HEK293 (cell line): ENCODE results near the gene TIMM9.

Source experiments
- HOXC10 ChIP-seq: sonication (generic); formaldehyde crosslinking; IDR thresholded peaks from 2 replicates; pipeline ENCODE4 v1.8.1; 2023; ENCODE audit warnings: mild to moderate bottlenecking, missing genetic modification reagents
- PRDM1 ChIP-seq: fragments of 450-650 bp; formaldehyde crosslinking; IDR thresholded peaks from 2 replicates; pipeline ENCODE4; 2016; ENCODE audit warnings: missing biosample characterization, missing genetic modification characterization
- PRDM2 ChIP-seq: fragments of 450-650 bp; formaldehyde crosslinking; IDR thresholded peaks from 2 replicates; pipeline ENCODE4 v1.5.1; 2016; ENCODE audit warnings: missing biosample characterization, missing genetic modification characterization, borderline replicate concordance
- SP2 ChIP-seq: fragments of 450-650 bp; formaldehyde crosslinking; IDR thresholded peaks from 2 replicates; pipeline ENCODE4 v1.5.1; 2016; ENCODE audit warnings: missing biosample characterization, missing genetic modification characterization
- SP7 ChIP-seq: fragments of 450-650 bp; formaldehyde crosslinking; IDR thresholded peaks from 2 replicates; pipeline ENCODE4 v1.5.1; 2016; ENCODE audit warnings: missing biosample characterization, missing genetic modification characterization
- WT1 ChIP-seq: fragments of 450-650 bp; formaldehyde crosslinking; IDR thresholded peaks from 2 replicates; pipeline ENCODE4 v1.5.1; 2016; ENCODE audit warnings: missing biosample characterization, missing genetic modification characterization
- YY1 ChIP-seq: fragments of 450-650 bp; formaldehyde crosslinking; IDR thresholded peaks from 2 replicates; pipeline ENCODE4 v1.5.1; 2018; ENCODE audit warnings: missing biosample characterization, missing genetic modification characterization
- ZBTB21 ChIP-seq: fragments of 450-650 bp; formaldehyde crosslinking; IDR thresholded peaks from 2 replicates; pipeline ENCODE4 v1.5.1; 2017; ENCODE audit warnings: missing biosample characterization, missing genetic modification characterization
- ZBTB7A ChIP-seq: fragments of 450-650 bp; formaldehyde crosslinking; IDR thresholded peaks from 2 replicates; pipeline ENCODE4 v1.5.1; 2016; ENCODE audit warnings: low read depth, missing biosample characterization, missing genetic modification characterization
- ZNF114 ChIP-seq: fragments of 450-650 bp; formaldehyde crosslinking; IDR thresholded peaks from 2 replicates; pipeline ENCODE4 v1.5.0; 2017; ENCODE audit warnings: missing biosample characterization, missing genetic modification characterization
- ZNF132 ChIP-seq: fragments of 450-650 bp; formaldehyde crosslinking; IDR thresholded peaks from 2 replicates; pipeline ENCODE4 v1.5.1; 2017; ENCODE audit warnings: missing biosample characterization, missing genetic modification characterization, borderline replicate concordance
- ZNF23 ChIP-seq: fragments of 450-650 bp; formaldehyde crosslinking; IDR thresholded peaks from 2 replicates; pipeline ENCODE4 v1.5.1; 2016; ENCODE audit warnings: missing biosample characterization, missing genetic modification characterization, borderline replicate concordance
- ZNF362 ChIP-seq: fragments of 450-650 bp; formaldehyde crosslinking; IDR thresholded peaks from 2 replicates; pipeline ENCODE4 v1.5.1; 2016; ENCODE audit warnings: missing biosample characterization, missing genetic modification characterization
- ZNF518A ChIP-seq: fragments of 450-650 bp; formaldehyde crosslinking; conservative IDR thresholded peaks from 2 replicates; pipeline ENCODE4 v1.5.1; 2016; ENCODE audit warnings: low read depth, missing biosample characterization, missing genetic modification characterization
- ZNF560 ChIP-seq: fragments of 450-650 bp; formaldehyde crosslinking; IDR thresholded peaks from 2 replicates; pipeline ENCODE4 v1.5.1; 2017; ENCODE audit warnings: missing biosample characterization, missing genetic modification characterization, borderline replicate concordance
- ZNF626 ChIP-seq: fragments of 450-650 bp; sonication (Bioruptor Pico); formaldehyde crosslinking; IDR thresholded peaks from 2 replicates; pipeline ENCODE4 v1.5.1; 2018; ENCODE audit warnings: missing biosample characterization, missing genetic modification characterization, inconsistent platforms
- ZNF670 ChIP-seq: fragments of 450-650 bp; formaldehyde crosslinking; IDR thresholded peaks from 2 replicates; pipeline ENCODE4 v1.5.1; 2016; ENCODE audit warnings: missing biosample characterization, missing genetic modification characterization, low read depth
- ZNF777 ChIP-seq: fragments of 450-650 bp; formaldehyde crosslinking; IDR thresholded peaks from 2 replicates; pipeline ENCODE4 v1.5.1; 2017; ENCODE audit warnings: missing biosample characterization, missing genetic modification characterization, borderline replicate concordance
- ZNF843 ChIP-seq: fragments of 450-650 bp; formaldehyde crosslinking; IDR thresholded peaks from 2 replicates; pipeline ENCODE4 v1.5.1; 2016; ENCODE audit warnings: missing biosample characterization, missing genetic modification characterization
- TF ChIP-seq, protein P1 (sequence below): fragments of 450-650 bp; IDR thresholded peaks from 2 replicates; pipeline ENCODE4 v1.5.1; 2018; ENCODE audit warnings: missing biosample characterization, mild to moderate bottlenecking, missing genetic modification characterization
- TF ChIP-seq, protein P2 (sequence below): fragments of 450-650 bp; formaldehyde crosslinking; IDR thresholded peaks from 2 replicates; pipeline ENCODE4 v1.5.1; 2017; ENCODE audit warnings: missing biosample characterization, mild to moderate bottlenecking, missing genetic modification characterization, moderate library complexity

Gene TIMM9

GRCh38 chr14:58427281-58428117 is at the start of gene TIMM9, which contains the start of gene KIAA0586 (continued):
- TF ChIP-seq ZNF518A (peak; percentile 63; the same call in 1 of the 2 replicates), HOXC10 (CRISPR knock-in tag) (no peak), ZNF670 (no peak), WT1 (0 out of 2 replicates have a peak, but pooled peaks have one; percentile 7), ZNF843 (tag by site-specific recombination) (0 out of 2 replicates have a peak, but pooled peaks have one; percentile 24), ZBTB21 (tag by site-specific recombination) (peak; percentile 58), ZNF777 (tag by site-specific recombination) (0 out of 2 replicates have a peak, but pooled peaks have one; percentile 48), YY1 (tag by site-specific recombination) (peak; percentile 76), PRDM2 (tag by site-specific recombination) (no peak), ZNF132 (no peak), SP7 (tag by site-specific recombination) (peak; percentile 79), PRDM1 (tag by site-specific recombination) (peak; percentile 73; the same call in 1 of the 2 replicates), ZBTB7A (tag by site-specific recombination) (no peak), SP2 (peak; percentile 84), ZNF23 (no peak), ZNF362 (tag by site-specific recombination) (no peak), ZNF114 (tag by site-specific recombination) (no peak), ZNF626 (tag by site-specific recombination) (peak; percentile 80; the same call in 1 of the 2 replicates), ZNF560 (tag by site-specific recombination) (no peak)
- TF ChIP-seq, protein P1, sequence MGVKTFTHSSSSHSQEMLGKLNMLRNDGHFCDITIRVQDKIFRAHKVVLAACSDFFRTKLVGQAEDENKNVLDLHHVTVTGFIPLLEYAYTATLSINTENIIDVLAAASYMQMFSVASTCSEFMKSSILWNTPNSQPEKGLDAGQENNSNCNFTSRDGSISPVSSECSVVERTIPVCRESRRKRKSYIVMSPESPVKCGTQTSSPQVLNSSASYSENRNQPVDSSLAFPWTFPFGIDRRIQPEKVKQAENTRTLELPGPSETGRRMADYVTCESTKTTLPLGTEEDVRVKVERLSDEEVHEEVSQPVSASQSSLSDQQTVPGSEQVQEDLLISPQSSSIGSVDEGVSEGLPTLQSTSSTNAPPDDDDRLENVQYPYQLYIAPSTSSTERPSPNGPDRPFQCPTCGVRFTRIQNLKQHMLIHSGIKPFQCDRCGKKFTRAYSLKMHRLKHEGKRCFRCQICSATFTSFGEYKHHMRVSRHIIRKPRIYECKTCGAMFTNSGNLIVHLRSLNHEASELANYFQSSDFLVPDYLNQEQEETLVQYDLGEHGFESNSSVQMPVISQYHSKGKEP (tag by site-specific recombination), result 0 out of 2 replicates have a peak, but pooled peaks have one; percentile 6
- TF ChIP-seq, protein P2, sequence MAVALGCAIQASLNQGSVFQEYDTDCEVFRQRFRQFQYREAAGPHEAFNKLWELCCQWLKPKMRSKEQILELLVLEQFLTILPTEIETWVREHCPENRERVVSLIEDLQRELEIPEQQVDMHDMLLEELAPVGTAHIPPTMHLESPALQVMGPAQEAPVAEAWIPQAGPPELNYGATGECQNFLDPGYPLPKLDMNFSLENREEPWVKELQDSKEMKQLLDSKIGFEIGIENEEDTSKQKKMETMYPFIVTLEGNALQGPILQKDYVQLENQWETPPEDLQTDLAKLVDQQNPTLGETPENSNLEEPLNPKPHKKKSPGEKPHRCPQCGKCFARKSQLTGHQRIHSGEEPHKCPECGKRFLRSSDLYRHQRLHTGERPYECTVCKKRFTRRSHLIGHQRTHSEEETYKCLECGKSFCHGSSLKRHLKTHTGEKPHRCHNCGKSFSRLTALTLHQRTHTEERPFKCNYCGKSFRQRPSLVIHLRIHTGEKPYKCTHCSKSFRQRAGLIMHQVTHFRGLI (tag by site-specific recombination), result 0 out of 2 replicates have a peak, but pooled peaks have one; percentile 19
